ENCODE results near the gene ITGA2B. TPM values are rescaled to one million over a fixed set of nuclear protein-coding genes. Genes with fewer than 3 reads are reported as not detected.

Gene ITGA2B
- 0.77 TPM in 1 of 2 replicates, not detected in the other for total RNA-seq
- 1.0 and 3.6 TPM in 2 replicates for polyA plus RNA-seq

DNA sequence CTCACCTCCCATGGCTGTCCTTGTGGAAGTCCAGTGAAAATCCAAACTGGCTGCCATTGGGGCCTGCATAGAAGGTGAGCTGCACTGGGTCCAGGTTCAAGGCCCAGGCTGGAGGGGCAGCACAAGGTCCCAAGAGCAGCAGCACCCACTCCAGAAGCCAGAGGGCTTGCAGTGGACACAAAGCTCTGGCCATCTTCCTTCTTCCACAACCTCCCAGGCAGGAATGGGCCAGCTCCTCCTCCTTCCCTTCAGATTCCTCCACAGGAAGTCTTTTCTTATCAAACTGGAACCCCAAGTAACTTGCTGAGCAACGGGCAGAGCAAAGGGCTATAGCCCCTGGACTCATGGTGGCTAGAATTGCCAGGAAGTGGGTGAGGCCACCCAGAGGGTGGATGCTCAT lies at the start of gene ITGA2B:
Gene ITGA2B (minus strand): TSS at position 369 of the 400 bp plus-strand sequence. CDS start 176 bp downstream, at position 193.
- Histone ChIP-seq H3K4me2 (no peak within 1 kb of the TSS), H3K9me3 (ENCODE audit: low read depth) (no peaks in the 10 kb centered on the region)

DNA sequence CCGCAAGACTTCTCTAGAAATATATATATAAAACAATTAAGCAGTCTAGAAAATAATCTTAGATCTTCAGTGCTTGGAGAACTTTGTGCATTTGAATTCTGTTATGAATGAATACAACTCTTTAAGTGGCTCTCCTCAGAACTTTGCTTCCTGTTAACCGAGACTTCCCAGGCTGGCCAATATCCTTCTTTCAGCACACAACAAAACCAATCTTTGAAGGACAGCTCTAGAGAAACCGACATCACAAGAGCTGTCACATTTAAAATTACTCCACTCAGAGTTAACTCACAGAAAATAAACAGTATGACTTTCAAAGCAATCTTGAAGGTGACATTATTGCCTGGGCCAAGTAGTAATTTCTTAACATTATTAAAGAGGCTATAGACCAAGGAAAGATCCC lies 49.7 kb upstream of the ITGA2B start:
- Histone ChIP-seq H3K4me2 (no peak overlapping the region), H2AFZ (no peak overlapping the region), H3K4me1 (ENCODE audit: insufficient read depth) (no peaks in the 10 kb centered on the region), H3K4me3 (no peak overlapping the region), H4K20me1 (ENCODE audit: insufficient read depth, poor library complexity, severe bottlenecking) (peaks cover 6% of the 10 kb centered on the region), H3K79me2 (peaks cover 56% of the 10 kb centered on the region), H3K27ac (no peak overlapping the region), H3K36me3 (replicated peaks; ENCODE audit: insufficient read depth, low read depth) (no peaks in the 10 kb centered on the region), H3K9me3 (ENCODE audit: low read depth) (no peaks in the 10 kb centered on the region), H3K9me2 (replicated peaks; ENCODE audit: insufficient read depth) (no peaks in the 10 kb centered on the region), H3K27me3 (no peaks in the 10 kb centered on the region)
- WGBS (ENCODE audit: low lambda C conversion rate, missing lambda C conversion rate): 89% methylated on average over 3 of the region's 3 CpGs
- no peak for DNase-seq (ENCODE audit: low spot score)
- TF ChIP-seq, protein P1, sequence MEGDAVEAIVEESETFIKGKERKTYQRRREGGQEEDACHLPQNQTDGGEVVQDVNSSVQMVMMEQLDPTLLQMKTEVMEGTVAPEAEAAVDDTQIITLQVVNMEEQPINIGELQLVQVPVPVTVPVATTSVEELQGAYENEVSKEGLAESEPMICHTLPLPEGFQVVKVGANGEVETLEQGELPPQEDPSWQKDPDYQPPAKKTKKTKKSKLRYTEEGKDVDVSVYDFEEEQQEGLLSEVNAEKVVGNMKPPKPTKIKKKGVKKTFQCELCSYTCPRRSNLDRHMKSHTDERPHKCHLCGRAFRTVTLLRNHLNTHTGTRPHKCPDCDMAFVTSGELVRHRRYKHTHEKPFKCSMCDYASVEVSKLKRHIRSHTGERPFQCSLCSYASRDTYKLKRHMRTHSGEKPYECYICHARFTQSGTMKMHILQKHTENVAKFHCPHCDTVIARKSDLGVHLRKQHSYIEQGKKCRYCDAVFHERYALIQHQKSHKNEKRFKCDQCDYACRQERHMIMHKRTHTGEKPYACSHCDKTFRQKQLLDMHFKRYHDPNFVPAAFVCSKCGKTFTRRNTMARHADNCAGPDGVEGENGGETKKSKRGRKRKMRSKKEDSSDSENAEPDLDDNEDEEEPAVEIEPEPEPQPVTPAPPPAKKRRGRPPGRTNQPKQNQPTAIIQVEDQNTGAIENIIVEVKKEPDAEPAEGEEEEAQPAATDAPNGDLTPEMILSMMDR (IDR thresholded peaks at IDR 0.05; ENCODE audit: poor library complexity): no peak
- no peak for TF ChIP-seq EZH2phosphoT487 (IDR thresholded peaks at IDR 0.05; ENCODE audit: low read depth, severe bottlenecking, unreplicated experiment)
- no peak for TF ChIP-seq EZH2 (IDR thresholded peaks at IDR 0.05; ENCODE audit: borderline replicate concordance)

More for the DNA sequence above, at the start of gene ITGA2B:
- 65% methylated on average over 1 of the region's 1 CpG for WGBS (ENCODE audit: low lambda C conversion rate, missing lambda C conversion rate)
- no peak for DNase-seq (ENCODE audit: low spot score)
- H3K36me3 ChIP-seq (replicated peaks; ENCODE audit: insufficient read depth, low read depth): no peaks in the 10 kb centered on the region
- H3K79me2 ChIP-seq: no peaks in the 10 kb centered on the region
- H3K9me2 ChIP-seq (replicated peaks; ENCODE audit: insufficient read depth): no peaks in the 10 kb centered on the region
- peaks cover 5% of the 10 kb centered on the region for H3K4me1 ChIP-seq (ENCODE audit: insufficient read depth)
- no peak within 1 kb of the TSS for H3K27ac ChIP-seq
- H3K27me3 ChIP-seq: peaks cover 18% of the 10 kb centered on the region
- H3K4me3 ChIP-seq: no peak within 1 kb of the TSS
- no peak for TF ChIP-seq EZH2 (IDR thresholded peaks at IDR 0.05; ENCODE audit: borderline replicate concordance)
- TF ChIP-seq, protein P1 (IDR thresholded peaks at IDR 0.05; ENCODE audit: poor library complexity): no peak
- no peak within 1 kb of the TSS for H2AFZ ChIP-seq
- H4K20me1 ChIP-seq (ENCODE audit: insufficient read depth, poor library complexity, severe bottlenecking): no peaks in the 10 kb centered on the region

DNA sequence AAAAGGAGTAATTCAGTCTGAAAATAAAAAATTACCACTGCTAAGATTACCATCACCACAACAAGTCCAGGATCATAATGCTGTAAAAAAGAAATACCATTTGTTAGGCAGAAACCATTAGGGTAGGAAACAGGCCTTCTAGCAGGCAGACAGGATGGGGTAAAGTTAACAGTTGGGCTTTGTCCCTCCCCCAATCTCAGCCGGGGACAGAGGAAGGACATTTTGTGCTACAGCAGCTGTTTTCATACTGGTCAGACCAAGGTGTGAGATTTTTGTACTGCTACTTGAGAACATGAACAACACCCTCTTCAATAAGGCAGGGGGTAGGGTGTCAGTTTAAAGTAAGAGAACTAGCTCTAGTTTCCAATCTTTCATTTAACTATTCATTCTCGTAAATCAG lies 49.2 kb upstream of the ITGA2B start:
- Histone ChIP-seq H3K27ac (no peak overlapping the region), H2AFZ (no peak overlapping the region), H4K20me1 (ENCODE audit: insufficient read depth, poor library complexity, severe bottlenecking) (peaks cover 6% of the 10 kb centered on the region), H3K9me3 (ENCODE audit: low read depth) (no peaks in the 10 kb centered on the region), H3K4me2 (no peak overlapping the region), H3K79me2 (peaks cover 54% of the 10 kb centered on the region), H3K36me3 (replicated peaks; ENCODE audit: insufficient read depth, low read depth) (no peaks in the 10 kb centered on the region), H3K27me3 (no peaks in the 10 kb centered on the region), H3K4me1 (ENCODE audit: insufficient read depth) (no peaks in the 10 kb centered on the region), H3K4me3 (no peak overlapping the region), H3K9me2 (replicated peaks; ENCODE audit: insufficient read depth) (no peaks in the 10 kb centered on the region)
- WGBS (ENCODE audit: low lambda C conversion rate, missing lambda C conversion rate): 61% methylated on average over 2 of the region's 2 CpGs
- DNase-seq (ENCODE audit: low spot score): no peak
- TF ChIP-seq EZH2 (IDR thresholded peaks at IDR 0.05; ENCODE audit: borderline replicate concordance) (no peak), EZH2phosphoT487 (IDR thresholded peaks at IDR 0.05; ENCODE audit: low read depth, severe bottlenecking, unreplicated experiment) (no peak)
- TF ChIP-seq, protein P1 (IDR thresholded peaks at IDR 0.05; ENCODE audit: poor library complexity): no peak

DNA sequence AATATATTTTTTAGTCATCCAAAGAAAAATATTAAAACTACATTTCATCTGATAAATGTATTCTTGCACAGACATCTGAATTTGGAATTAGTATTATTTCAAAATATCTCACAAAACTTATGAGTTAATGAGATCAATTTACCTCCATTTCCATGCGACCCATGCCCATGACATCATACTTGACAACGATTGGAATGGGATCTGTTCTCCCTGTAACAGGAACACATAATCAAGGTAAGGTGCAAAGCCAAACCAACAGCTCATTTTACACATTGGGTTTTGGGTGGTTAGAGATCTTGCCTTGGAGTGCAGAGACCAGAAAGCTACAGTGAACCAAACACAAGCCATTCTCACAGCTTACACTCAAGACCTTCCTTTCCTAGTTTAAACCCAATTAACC lies 46.9 kb upstream of the ITGA2B start:
- WGBS (ENCODE audit: low lambda C conversion rate, missing lambda C conversion rate): 93% methylated on average over 2 of the region's 2 CpGs
- no peak for DNase-seq (ENCODE audit: low spot score)
- Histone ChIP-seq H3K9me3 (ENCODE audit: low read depth) (no peaks in the 10 kb centered on the region), H3K79me2 (peaks cover 33% of the 10 kb centered on the region), H3K4me1 (ENCODE audit: insufficient read depth) (no peaks in the 10 kb centered on the region), H3K9me2 (replicated peaks; ENCODE audit: insufficient read depth) (no peaks in the 10 kb centered on the region), H3K4me3 (no peak overlapping the region), H2AFZ (no peak overlapping the region), H3K36me3 (replicated peaks; ENCODE audit: insufficient read depth, low read depth) (no peaks in the 10 kb centered on the region), H3K27me3 (no peaks in the 10 kb centered on the region), H3K27ac (no peak overlapping the region), H4K20me1 (ENCODE audit: insufficient read depth, poor library complexity, severe bottlenecking) (peaks cover 6% of the 10 kb centered on the region), H3K4me2 (no peak overlapping the region)
- TF ChIP-seq, protein P1 (IDR thresholded peaks at IDR 0.05; ENCODE audit: poor library complexity): no peak
- TF ChIP-seq EZH2phosphoT487 (IDR thresholded peaks at IDR 0.05; ENCODE audit: low read depth, severe bottlenecking, unreplicated experiment): no peak
- no peak for TF ChIP-seq EZH2 (IDR thresholded peaks at IDR 0.05; ENCODE audit: borderline replicate concordance)

All from hepatocyte (in vitro differentiated cells).